HL-60 (cell line): ENCODE results near the gene TRPM2.

Source experiments
- DNase-seq, 2 experiments: peaks; one replicate each; pipeline ENCODE4 v3.0.0-alpha.2; 2010 to 2020; ENCODE audit warnings: low read depth in 1 of 2, low spot score in 1 of 2
- H3K27ac ChIP-seq: fragments of 250-450 bp; sonication (Bioruptor Pico); replicated peaks from 2 replicates; pipeline ENCODE4 v1.5.1; 2020; ENCODE audit warnings: mild to moderate bottlenecking, moderate library complexity
- H3K27me3 ChIP-seq: fragments of 250-450 bp; sonication (Bioruptor Pico); 2 replicates; pipeline ENCODE4 v1.5.1; 2021; ENCODE audit warnings: mild to moderate bottlenecking, moderate library complexity; ENCODE audit not compliant: insufficient read depth, poor library complexity, severe bottlenecking
- H3K4me3 ChIP-seq: replicated peaks from 2 replicates; pipeline ENCODE4 v1.5.1; 2011; ENCODE audit warnings: mild to moderate bottlenecking, control low read depth, low read length; ENCODE audit not compliant: insufficient read depth
- CTCF ChIP-seq: IDR thresholded peaks from one replicate; pipeline ENCODE4 v1.5.1; 2011; ENCODE audit warnings: low read length, control low read depth, inconsistent platforms; ENCODE audit not compliant: insufficient read depth
- GABPA ChIP-seq: IDR thresholded peaks from 2 replicates; pipeline ENCODE4 v1.6.1; 2012; ENCODE audit warnings: low read depth
- POLR2AphosphoS5 ChIP-seq: IDR thresholded peaks from 2 replicates; pipeline ENCODE4 v1.6.1; 2012; ENCODE audit warnings: low read depth
- REST ChIP-seq: IDR thresholded peaks from 2 replicates; pipeline ENCODE4 v1.6.1; 2012; ENCODE audit warnings: low read depth; ENCODE audit not compliant: insufficient replicate concordance
- SPI1 ChIP-seq: IDR thresholded peaks from 2 replicates; pipeline ENCODE4 v1.6.1; 2012; ENCODE audit warnings: low read depth, mild to moderate bottlenecking, borderline replicate concordance

The TRPM2 gene

GRCh38 chr21:44377201-44377921, 23.9 kb downstream of the TRPM2 start:
- TF ChIP-seq POLR2AphosphoS5 (no peak), REST (no peak), CTCF (no peak), GABPA (no peak), SPI1 (no peak)
- DNase-seq = no peak

DNA sequence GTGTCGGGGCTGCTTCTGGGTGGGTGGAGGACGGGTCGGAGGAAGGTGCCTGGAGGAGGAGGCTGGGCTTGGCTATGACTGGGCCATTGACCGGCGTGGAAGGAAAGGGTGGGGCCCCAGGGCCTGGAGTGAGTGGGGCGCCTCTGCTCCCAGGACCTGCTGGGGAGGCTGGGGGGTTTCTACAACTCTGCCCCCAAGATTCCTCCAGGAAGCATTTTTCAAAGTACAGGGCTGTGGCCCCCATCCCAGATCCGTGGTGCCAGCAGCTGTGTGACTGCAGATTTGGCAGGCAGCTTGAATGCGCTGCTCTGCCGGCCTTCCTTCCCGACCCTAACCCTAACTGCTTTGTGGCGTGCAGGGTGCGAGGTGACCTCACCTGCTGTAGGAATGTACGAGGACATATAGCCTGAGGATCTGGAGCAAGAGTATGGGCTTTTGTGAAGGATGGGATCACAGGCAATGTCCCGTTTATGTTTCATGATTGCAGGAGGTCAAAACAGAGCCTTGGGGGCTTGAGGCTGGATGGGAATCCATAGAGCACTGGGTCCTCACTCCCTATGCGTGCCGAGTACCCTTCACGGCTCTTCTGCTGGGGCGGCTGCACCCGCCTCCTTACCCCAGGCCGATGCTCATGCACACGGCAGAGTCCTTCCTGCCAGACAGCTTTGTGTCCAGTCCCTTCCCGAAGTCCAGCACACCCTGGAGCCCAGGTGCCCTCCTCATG, 24.7 kb downstream of the TRPM2 start:
- no peak for TF ChIP-seq POLR2AphosphoS5
- no peak for TF ChIP-seq SPI1
- no peak for TF ChIP-seq REST
- no peak for TF ChIP-seq CTCF
- no peak for DNase-seq
- Histone ChIP-seq H3K27me3 (no peaks in the 10 kb centered on the region), H3K27ac (no peak overlapping the region), H3K4me3 (no peak overlapping the region)

More at GRCh38 chr21:44377201-44377921, 23.9 kb downstream of the TRPM2 start:
- H3K4me3 ChIP-seq = no peak overlapping the region
- no peak overlapping the region for H3K27ac ChIP-seq
- H3K27me3 ChIP-seq = no peaks in the 10 kb centered on the region

GRCh38 chr21:44378646-44379514, 25.5 kb downstream of the TRPM2 start:
- no peak overlapping the region for H3K4me3 ChIP-seq
- H3K27me3 ChIP-seq = no peaks in the 10 kb centered on the region
- no peak overlapping the region for H3K27ac ChIP-seq
- TF ChIP-seq GABPA = no peak
- no peak for TF ChIP-seq REST
- no peak for TF ChIP-seq POLR2AphosphoS5
- no peak for TF ChIP-seq CTCF
- TF ChIP-seq SPI1 = no peak
- DNase-seq = no peak
